H9 (cell line): Measurements from ENCODE around the gene AKAIN1. TPM values are rescaled to one million over a fixed set of nuclear protein-coding genes. Genes with fewer than 3 reads are reported as not detected.

Experiments used
- DNase-seq: peaks from one replicate; pipeline ENCODE4 v3.0.0-alpha.2; 2017
- H2AFZ ChIP-seq: one replicate; pipeline ENCODE4 v1.6.1; 2013; ENCODE audit warnings: mild to moderate bottlenecking, low read length, control low read depth, moderate library complexity
- H2AK5ac ChIP-seq: 2 replicates; pipeline ENCODE4 v1.6.1; 2013; ENCODE audit warnings: low read length, control low read depth, mixed read lengths; ENCODE audit not compliant: insufficient read length
- H2BK120ac ChIP-seq: one replicate; pipeline ENCODE4 v1.6.1; 2013; ENCODE audit warnings: low read depth, mild to moderate bottlenecking, low read length, control low read depth, inconsistent platforms; ENCODE audit not compliant: poor library complexity, severe bottlenecking
- H2BK12ac ChIP-seq: 2 replicates; pipeline ENCODE4 v1.6.1; 2013; ENCODE audit warnings: low read length, control low read depth, mixed read lengths, low read depth; ENCODE audit not compliant: insufficient read length
- H2BK15ac ChIP-seq: 2 replicates; pipeline ENCODE4 v1.6.1; 2013; ENCODE audit warnings: low read depth, low read length, control low read depth
- H2BK20ac ChIP-seq: one replicate; pipeline ENCODE4 v1.6.1; 2013; ENCODE audit warnings: low read depth, mild to moderate bottlenecking, low read length, control low read depth, inconsistent platforms; ENCODE audit not compliant: poor library complexity, severe bottlenecking
- H2BK5ac ChIP-seq: 2 replicates; pipeline ENCODE4 v1.6.1; 2013; ENCODE audit warnings: low read length, control low read depth, mixed read lengths; ENCODE audit not compliant: insufficient read length
- H3K14ac ChIP-seq: 2 replicates; pipeline ENCODE4 v1.6.1; 2013; ENCODE audit warnings: low read length, control low read depth; ENCODE audit not compliant: insufficient read depth
- H3K18ac ChIP-seq: 2 replicates; pipeline ENCODE4 v1.6.1; 2013; ENCODE audit warnings: low read depth, mild to moderate bottlenecking, mixed read lengths, low read length, control low read depth; ENCODE audit not compliant: insufficient read length
- H3K23ac ChIP-seq: 2 replicates; pipeline ENCODE4 v1.6.1; 2013; ENCODE audit warnings: low read length, control low read depth, mixed read lengths, low read depth; ENCODE audit not compliant: insufficient read length
- H3K23me2 ChIP-seq: 2 replicates; pipeline ENCODE4 v1.6.1; 2013; ENCODE audit warnings: low read depth, mild to moderate bottlenecking, mixed read lengths, low read length, control low read depth; ENCODE audit not compliant: insufficient read length, poor library complexity, severe bottlenecking
- H3K27ac ChIP-seq: 2 replicates; pipeline ENCODE4 v1.5.1; 2013; ENCODE audit warnings: low read length, control low read depth, mixed read lengths, low read depth; ENCODE audit not compliant: insufficient read length
- H3K27me3 ChIP-seq: 2 replicates; pipeline ENCODE4 v1.6.1; 2013; ENCODE audit warnings: low read length, control low read depth, inconsistent platforms; ENCODE audit not compliant: insufficient read depth
- H3K4ac ChIP-seq: 2 replicates; pipeline ENCODE4 v1.6.1; 2013; ENCODE audit warnings: low read depth, mild to moderate bottlenecking, control low read depth, inconsistent platforms, low read length, moderate library complexity
- H3K4me1 ChIP-seq: 2 replicates; pipeline ENCODE4 v1.6.1; 2013; ENCODE audit warnings: low read length, control low read depth, inconsistent platforms; ENCODE audit not compliant: insufficient read depth
- H3K4me2 ChIP-seq: 2 replicates; pipeline ENCODE4 v1.6.1; 2013; ENCODE audit warnings: low read length, control low read depth, mixed read lengths; ENCODE audit not compliant: insufficient read length, insufficient read depth
- H3K56ac ChIP-seq: 2 replicates; pipeline ENCODE4 v1.6.1; 2013; ENCODE audit warnings: low read depth, mild to moderate bottlenecking, mixed read lengths, low read length, control low read depth; ENCODE audit not compliant: insufficient read length
- H3K79me1 ChIP-seq: 2 replicates; pipeline ENCODE4 v1.6.1; 2013; ENCODE audit warnings: low read depth, mild to moderate bottlenecking, moderate library complexity, low read length, control low read depth, inconsistent platforms; ENCODE audit not compliant: insufficient read depth, poor library complexity, severe bottlenecking
- H3K79me2 ChIP-seq: 2 replicates; pipeline ENCODE4 v1.6.1; 2013; ENCODE audit warnings: low read length, control low read depth, inconsistent platforms; ENCODE audit not compliant: insufficient read depth
- H3K9ac ChIP-seq: 2 replicates; pipeline ENCODE4 v1.6.1; 2013; ENCODE audit warnings: low read length, control low read depth, mixed read lengths; ENCODE audit not compliant: insufficient read length; ENCODE audit errors: extremely low read depth
- H3K9me3 ChIP-seq: one replicate; pipeline ENCODE4 v1.6.1; 2013; ENCODE audit warnings: low read depth, low read length, inconsistent platforms; ENCODE audit not compliant: control insufficient read depth
- H3T11ph ChIP-seq: one replicate; pipeline ENCODE4 v1.6.1; 2013; ENCODE audit warnings: mild to moderate bottlenecking, low read length, control low read depth, inconsistent platforms
- H4K20me1 ChIP-seq: one replicate; pipeline ENCODE4 v1.6.1; 2013; ENCODE audit not compliant: control insufficient read depth, insufficient read length, insufficient read depth
- H4K5ac ChIP-seq: 2 replicates; pipeline ENCODE4 v1.6.1; 2013; ENCODE audit warnings: low read depth, mild to moderate bottlenecking, mixed read lengths, low read length, control low read depth; ENCODE audit not compliant: insufficient read length
- H4K8ac ChIP-seq: replicated peaks from 2 replicates; pipeline ENCODE4 v1.6.1; 2013; ENCODE audit warnings: low read length, control low read depth, mixed read lengths, low read depth; ENCODE audit not compliant: insufficient read length
- H4K91ac ChIP-seq: 2 replicates; pipeline ENCODE4 v1.6.1; 2013; ENCODE audit warnings: low read depth, mild to moderate bottlenecking, moderate library complexity, mixed read lengths, low read length, control low read depth; ENCODE audit not compliant: insufficient read length
- H3K27ac Mint-ChIP-seq, 3 experiments: 2 replicates in 2 of 3; 3 replicates in 1 of 3; pipeline ENCODE4 v1.8.0; 2020 to 2021; ENCODE audit warnings: mixed read lengths in 3 of 3, mild to moderate bottlenecking in 1 of 3, moderate library complexity in 1 of 3
- H3K27me3 Mint-ChIP-seq: 2 replicates; pipeline ENCODE4 v1.8.0; 2021; ENCODE audit warnings: low read depth, mild to moderate bottlenecking, moderate library complexity, mixed read lengths
- H3K36me3 Mint-ChIP-seq, 3 experiments: 2 replicates in 2 of 3; 3 replicates in 1 of 3; pipeline ENCODE4 v1.8.0; 2020 to 2021; ENCODE audit warnings: low read depth in 3 of 3, mixed read lengths in 3 of 3; ENCODE audit not compliant: insufficient read depth in 1 of 3
- H3K4me1 Mint-ChIP-seq, 2 experiments: 2 replicates each; pipeline ENCODE4 v1.8.0; 2020; ENCODE audit warnings: mixed read lengths in 2 of 2
- H3K4me3 Mint-ChIP-seq, 2 experiments: 2 replicates in 1 of 2; 3 replicates in 1 of 2; pipeline ENCODE4 v1.8.0; 2020 to 2021; ENCODE audit warnings: mild to moderate bottlenecking in 2 of 2, mixed read lengths in 2 of 2, moderate library complexity in 1 of 2
- H3K9me3 Mint-ChIP-seq, 2 experiments: 2 replicates in 1 of 2; 3 replicates in 1 of 2; pipeline ENCODE4 v1.8.0; 2020; ENCODE audit warnings: mild to moderate bottlenecking in 2 of 2, mixed read lengths in 2 of 2, moderate library complexity in 1 of 2
- WGBS: extraction: QIAGEN DNeasy Blood & Tissue Kit; methylation state at CpG from one replicate; pipeline ENCODE4 v1.1.7; 2013; ENCODE audit warnings: missing lambda C conversion rate, low lambda C conversion rate, mixed read lengths; ENCODE audit not compliant: insufficient read length; ENCODE audit errors: extremely low coverage; 5-methylcytosine and 5-hydroxymethylcytosine counted together
- total RNA-seq: library from RNA; stranded (reverse); gene quantifications from 2 replicates; pipeline ENCODE4 v1.2.1, GENCODE V29; 2021
- TF ChIP-seq, protein P1 (sequence below): fragments of 200-600 bp; sonication (generic); conservative IDR thresholded peaks from 3 replicates; pipeline ENCODE4 v1.8.0; 2021; ENCODE audit warnings: antibody characterized with exemption, mild to moderate bottlenecking

Gene AKAIN1
- total RNA-seq, 1 experiment from 2014 or later: not detected

- H3K4me3 Mint-ChIP-seq: no peak overlapping the region
- H3K23ac ChIP-seq: no peak overlapping the region
- H3K23me2 ChIP-seq: no peaks in the 10 kb centered on the region
- TF ChIP-seq, protein P1, sequence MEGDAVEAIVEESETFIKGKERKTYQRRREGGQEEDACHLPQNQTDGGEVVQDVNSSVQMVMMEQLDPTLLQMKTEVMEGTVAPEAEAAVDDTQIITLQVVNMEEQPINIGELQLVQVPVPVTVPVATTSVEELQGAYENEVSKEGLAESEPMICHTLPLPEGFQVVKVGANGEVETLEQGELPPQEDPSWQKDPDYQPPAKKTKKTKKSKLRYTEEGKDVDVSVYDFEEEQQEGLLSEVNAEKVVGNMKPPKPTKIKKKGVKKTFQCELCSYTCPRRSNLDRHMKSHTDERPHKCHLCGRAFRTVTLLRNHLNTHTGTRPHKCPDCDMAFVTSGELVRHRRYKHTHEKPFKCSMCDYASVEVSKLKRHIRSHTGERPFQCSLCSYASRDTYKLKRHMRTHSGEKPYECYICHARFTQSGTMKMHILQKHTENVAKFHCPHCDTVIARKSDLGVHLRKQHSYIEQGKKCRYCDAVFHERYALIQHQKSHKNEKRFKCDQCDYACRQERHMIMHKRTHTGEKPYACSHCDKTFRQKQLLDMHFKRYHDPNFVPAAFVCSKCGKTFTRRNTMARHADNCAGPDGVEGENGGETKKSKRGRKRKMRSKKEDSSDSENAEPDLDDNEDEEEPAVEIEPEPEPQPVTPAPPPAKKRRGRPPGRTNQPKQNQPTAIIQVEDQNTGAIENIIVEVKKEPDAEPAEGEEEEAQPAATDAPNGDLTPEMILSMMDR: no peak
- H3K36me3 Mint-ChIP-seq: no peaks in the 10 kb centered on the region
- no peaks in the 10 kb centered on the region for H3K4me1 ChIP-seq
- H3K14ac ChIP-seq: no peak overlapping the region
- no peaks in the 10 kb centered on the region for H3K9me3 ChIP-seq
- no peaks in the 10 kb centered on the region for H3K27me3 ChIP-seq
- H2AK5ac ChIP-seq: no peak overlapping the region
- H3K4me2 ChIP-seq: no peak overlapping the region
- no peak overlapping the region for H2BK12ac ChIP-seq
- H2BK15ac ChIP-seq: no peak overlapping the region
- H3K27ac ChIP-seq: no peak overlapping the region
- H3K4me1 Mint-ChIP-seq: peaks cover 8% of the 10 kb centered on the region in 2 experiments
- H3K18ac ChIP-seq: no peak overlapping the region
- no peak overlapping the region for H2BK20ac ChIP-seq
- H3K27ac Mint-ChIP-seq: no peak overlapping the region
- H3K79me1 ChIP-seq: no peaks in the 10 kb centered on the region
- H4K20me1 ChIP-seq: no peaks in the 10 kb centered on the region
- no peak overlapping the region for H4K91ac ChIP-seq
- H3K9ac ChIP-seq: no peak overlapping the region
- H3K9me3 Mint-ChIP-seq: no peaks in the 10 kb centered on the region
- no peak overlapping the region for H3K4ac ChIP-seq
- no peak overlapping the region for H3T11ph ChIP-seq
- H2AFZ ChIP-seq: no peak overlapping the region
- H4K8ac ChIP-seq: no peak overlapping the region
- H2BK5ac ChIP-seq: no peak overlapping the region
- H3K27me3 Mint-ChIP-seq: peaks cover 13% of the 10 kb centered on the region
- no peak overlapping the region for H3K56ac ChIP-seq
- no CpG with 5 or more reads among the region's 3 CpGs for WGBS
- H2BK120ac ChIP-seq: no peak overlapping the region
- no peak for DNase-seq
- H3K79me2 ChIP-seq: no peaks in the 10 kb centered on the region
- H4K5ac ChIP-seq: no peak overlapping the region
These were observed 16.8 kb downstream of the AKAIN1 start for GRCh38 chr18:5180254-5180653.
